ENCODE data around the gene NAA10.

The NAA10 gene

GRCh38 chrX:153968754-153969124 is 33.9 kb upstream of the NAA10 start:
- TF ChIP-seq ZFX (IDR thresholded peaks at IDR 0.05) (no peak), CTCF (conservative IDR thresholded peaks at IDR 0.05) (no peak)
- peak overlapping the region; percentile 100; the same call in 1 of the 2 replicates for H3K27ac ChIP-seq

- peak overlapping the region; percentile 100 for H3K27ac ChIP-seq
- TF ChIP-seq ZFX (IDR thresholded peaks at IDR 0.05), result no peak
- no peak for TF ChIP-seq CTCF (conservative IDR thresholded peaks at IDR 0.05)
These were observed 33.4 kb upstream of the NAA10 start for GRCh38 chrX:153968255-153968654.

GRCh38 chrX:153967536-153968224 is 32.8 kb upstream of the NAA10 start:
- no peak for TF ChIP-seq ZFX (IDR thresholded peaks at IDR 0.05)
- TF ChIP-seq CTCF (conservative IDR thresholded peaks at IDR 0.05), result no peak
- H3K27ac ChIP-seq, result peak overlapping the region; percentile 100

- H3K27ac ChIP-seq, result peak overlapping the region; percentile 100; the same call in 1 of the 2 replicates
- TF ChIP-seq CTCF (conservative IDR thresholded peaks at IDR 0.05) (no peak), ZFX (IDR thresholded peaks at IDR 0.05) (no peak)
These were observed 32.2 kb upstream of the NAA10 start for GRCh38 chrX:153966841-153967535.

GRCh38 chrX:153966283-153966688 is 31.4 kb upstream of the NAA10 start:
- H3K27ac ChIP-seq, result peak overlapping the region; percentile 100; the same call in 1 of the 2 replicates
- TF ChIP-seq CTCF (conservative IDR thresholded peaks at IDR 0.05) (no peak), ZFX (IDR thresholded peaks at IDR 0.05) (no peak)

GRCh38 chrX:153965406-153965805 is 30.6 kb upstream of the NAA10 start:
- no peak overlapping the region for H3K27ac ChIP-seq
- TF ChIP-seq CTCF (conservative IDR thresholded peaks at IDR 0.05) (no peak), ZFX (IDR thresholded peaks at IDR 0.05) (no peak)

- TF ChIP-seq CTCF (conservative IDR thresholded peaks at IDR 0.05) (no peak), ZFX (IDR thresholded peaks at IDR 0.05) (no peak)
- no peak overlapping the region for H3K27ac ChIP-seq
These were observed 29.3 kb upstream of the NAA10 start for GRCh38 chrX:153964105-153964504.

Data from C4-2B (cell line).